Natural killer cell (primary cell): ENCODE measurements around the gene EPS8L2. TPM values are rescaled to one million over a fixed set of nuclear protein-coding genes. Genes with fewer than 3 reads are reported as not detected.

Source experiments
- ATAC-seq, 3 donors: fragments of 150-1000 bp in 2 of 3; fragments of 200-7000 bp in 1 of 3; cut with Tn5 transposase; 1 replicate in 1 of 3; 2 replicates in 2 of 3; pipeline ENCODE4 v1.10.0; 2021; ENCODE audit warnings: mild to moderate bottlenecking in 2 of 3, moderate library complexity in 2 of 3
- DNase-seq, 2 donors: peaks; one replicate each; pipeline versions ENCODE4 v3.0.0 to v3.0.0-alpha.2; 2013 to 2021; ENCODE audit warnings: mixed read lengths in 1 of 2
- H3K27ac ChIP-seq: one replicate; pipeline ENCODE4 v1.5.1; 2013; ENCODE audit warnings: mild to moderate bottlenecking, low read length
- H3K27me3 ChIP-seq: one replicate; pipeline ENCODE4 v1.6.1; 2013; ENCODE audit warnings: low read length; ENCODE audit not compliant: control insufficient read depth, insufficient read depth
- H3K36me3 ChIP-seq: one replicate; pipeline ENCODE4 v1.6.1; 2013; ENCODE audit warnings: low read length; ENCODE audit not compliant: control insufficient read depth, insufficient read depth
- H3K4me1 ChIP-seq: one replicate; pipeline ENCODE4 v1.6.1; 2013; ENCODE audit warnings: low read length; ENCODE audit not compliant: control insufficient read depth, insufficient read depth
- H3K4me3 ChIP-seq: one replicate; pipeline ENCODE4 v1.5.1; 2013; ENCODE audit warnings: low read length
- H3K9me3 ChIP-seq: one replicate; pipeline ENCODE4 v1.6.1; 2013; ENCODE audit warnings: low read length; ENCODE audit not compliant: control insufficient read depth, insufficient read depth
- H3K27ac Mint-ChIP-seq, 2 donors: one replicate each; pipeline ENCODE4 v1.8.0; 2022; ENCODE audit warnings: mild to moderate bottlenecking in 2 of 2, mixed read lengths in 2 of 2, moderate library complexity in 1 of 2
- H3K27me3 Mint-ChIP-seq, 2 donors: one replicate each; pipeline ENCODE4 v1.8.0; 2022; ENCODE audit warnings: low read depth in 2 of 2, mixed read lengths in 2 of 2
- H3K36me3 Mint-ChIP-seq: one replicate; pipeline ENCODE4 v1.8.0; 2022; ENCODE audit warnings: mixed read lengths
- H3K4me1 Mint-ChIP-seq, 2 donors: one replicate each; pipeline ENCODE4 v1.8.0; 2022; ENCODE audit warnings: mixed read lengths in 2 of 2
- H3K4me3 Mint-ChIP-seq: one replicate; pipeline ENCODE4 v1.8.0; 2022; ENCODE audit warnings: mild to moderate bottlenecking, moderate library complexity, mixed read lengths
- H3K9me3 Mint-ChIP-seq, 2 donors: one replicate each; pipeline ENCODE4 v1.8.0; 2022; ENCODE audit warnings: mixed read lengths in 2 of 2
- WGBS: methylation state at CpG from one replicate; pipeline ENCODE4 v1.1.7; 2013; ENCODE audit warnings: missing lambda C conversion rate; ENCODE audit not compliant: insufficient coverage; 5-methylcytosine and 5-hydroxymethylcytosine counted together
- intact Hi-C: fragments of 100-400 bp; cut with micrococcal nuclease; formaldehyde crosslinking; loops from one replicate; pipeline ENCODE4 v1.14.2; 2022
- total RNA-seq, 4 donors: library from RNA; stranded (reverse); fragments of 120-200 nt in 1 of 4; gene quantifications; one replicate each; pipeline versions ENCODE4 v1.2.3 to v1.2.4, GENCODE V29; 2013 to 2022
- TF ChIP-seq, protein P1 (sequence below): fragments of 200-600 bp; IDR thresholded peaks from one replicate; pipeline ENCODE4 v1.8.0; 2022; ENCODE audit warnings: antibody characterized with exemption

Gene EPS8L2
- total RNA-seq, 3 donors from 2014 or later (not counting 1 experiment from before 2014, with no cell fraction given) = 6.9 to 10.9 (median 9.3) TPM

GRCh38 chr11:704781-705645 is 1.0 kb upstream of the EPS8L2 start:
- Histone ChIP-seq H3K4me3 (no peak overlapping the region), H3K4me1 (peaks cover 34% of the 10 kb centered on the region), H3K36me3 (peaks cover 5% of the 10 kb centered on the region), H3K27me3 (peaks cover 14% of the 10 kb centered on the region), H3K9me3 (no peaks in the 10 kb centered on the region), H3K27ac (no peak overlapping the region)
- H3K27ac Mint-ChIP-seq = no peak overlapping the region
- 77% methylated on average over 27 of the region's 27 CpGs for WGBS
- H3K27me3 Mint-ChIP-seq = peaks cover 0 to 9% of the 10 kb centered on the region in 2 donors
- H3K9me3 Mint-ChIP-seq = no peaks in the 10 kb centered on the region
- ATAC-seq = no peak
- intact Hi-C loops = no loop called here
- no peaks in the 10 kb centered on the region for H3K36me3 Mint-ChIP-seq
- H3K4me3 Mint-ChIP-seq = no peak overlapping the region
- DNase-seq = no peak
- H3K4me1 Mint-ChIP-seq = peaks cover 0 to 10% of the 10 kb centered on the region in 2 donors
- TF ChIP-seq, protein P1, sequence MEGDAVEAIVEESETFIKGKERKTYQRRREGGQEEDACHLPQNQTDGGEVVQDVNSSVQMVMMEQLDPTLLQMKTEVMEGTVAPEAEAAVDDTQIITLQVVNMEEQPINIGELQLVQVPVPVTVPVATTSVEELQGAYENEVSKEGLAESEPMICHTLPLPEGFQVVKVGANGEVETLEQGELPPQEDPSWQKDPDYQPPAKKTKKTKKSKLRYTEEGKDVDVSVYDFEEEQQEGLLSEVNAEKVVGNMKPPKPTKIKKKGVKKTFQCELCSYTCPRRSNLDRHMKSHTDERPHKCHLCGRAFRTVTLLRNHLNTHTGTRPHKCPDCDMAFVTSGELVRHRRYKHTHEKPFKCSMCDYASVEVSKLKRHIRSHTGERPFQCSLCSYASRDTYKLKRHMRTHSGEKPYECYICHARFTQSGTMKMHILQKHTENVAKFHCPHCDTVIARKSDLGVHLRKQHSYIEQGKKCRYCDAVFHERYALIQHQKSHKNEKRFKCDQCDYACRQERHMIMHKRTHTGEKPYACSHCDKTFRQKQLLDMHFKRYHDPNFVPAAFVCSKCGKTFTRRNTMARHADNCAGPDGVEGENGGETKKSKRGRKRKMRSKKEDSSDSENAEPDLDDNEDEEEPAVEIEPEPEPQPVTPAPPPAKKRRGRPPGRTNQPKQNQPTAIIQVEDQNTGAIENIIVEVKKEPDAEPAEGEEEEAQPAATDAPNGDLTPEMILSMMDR = no peak

GRCh38 chr11:706439-706956 is 467 bp downstream of the EPS8L2 start:
- Histone ChIP-seq H3K4me1 (peaks cover 34% of the 10 kb centered on the region), H3K27ac (no peak overlapping the region), H3K36me3 (no peaks in the 10 kb centered on the region), H3K27me3 (peaks cover 14% of the 10 kb centered on the region), H3K4me3 (no peak overlapping the region), H3K9me3 (no peaks in the 10 kb centered on the region)
- H3K27me3 Mint-ChIP-seq = peaks cover 0 to 12% of the 10 kb centered on the region in 2 donors
- intact Hi-C loops = no loop called here
- ATAC-seq (no peak), DNase-seq (peak in 1 of 2 donors; percentile 10)
- no peak overlapping the region for H3K4me3 Mint-ChIP-seq
- peaks cover 0 to 10% of the 10 kb centered on the region in 2 donors for H3K4me1 Mint-ChIP-seq
- no peaks in the 10 kb centered on the region for H3K9me3 Mint-ChIP-seq
- no peak overlapping the region for H3K27ac Mint-ChIP-seq
- no peaks in the 10 kb centered on the region for H3K36me3 Mint-ChIP-seq
- 19% methylated on average over 22 of the region's 22 CpGs for WGBS
- TF ChIP-seq, protein P1 = no peak

- peaks cover 0 to 13% of the 10 kb centered on the region in 2 donors for H3K27me3 Mint-ChIP-seq
- ATAC-seq (no peak), DNase-seq (no peak)
- Histone ChIP-seq H3K4me1 (peaks cover 31% of the 10 kb centered on the region), H3K27ac (no peak overlapping the region), H3K36me3 (no peaks in the 10 kb centered on the region), H3K9me3 (no peaks in the 10 kb centered on the region), H3K27me3 (peaks cover 14% of the 10 kb centered on the region), H3K4me3 (no peak overlapping the region)
- no peak overlapping the region for H3K4me3 Mint-ChIP-seq
- H3K9me3 Mint-ChIP-seq = no peaks in the 10 kb centered on the region
- 64% methylated on average over 30 of the region's 30 CpGs for WGBS
- H3K27ac Mint-ChIP-seq = no peak overlapping the region
- H3K36me3 Mint-ChIP-seq = no peaks in the 10 kb centered on the region
- TF ChIP-seq, protein P1 = no peak
- intact Hi-C loops = no loop called here
- peaks cover 0 to 10% of the 10 kb centered on the region in 2 donors for H3K4me1 Mint-ChIP-seq
These were observed 1.2 kb downstream of the EPS8L2 start for GRCh38 chr11:706957-707816.
